CD4-positive, alpha-beta T cell (primary cell): ENCODE data around the gene C14orf39. TPM values are rescaled to one million over a fixed set of nuclear protein-coding genes. Genes with fewer than 3 reads are reported as not detected.
"Not testable (repeated sequence)": the region's sequence is repeated elsewhere in the genome, so short reads cannot be mapped to it uniquely, and the experiment has no call there.

Source experiments
- ATAC-seq: fragments of 200-7000 bp; cut with Tn5 transposase; one replicate; pipeline ENCODE4 v1.10.0; 2022; ENCODE audit warnings: mild to moderate bottlenecking; ENCODE audit not compliant: poor library complexity
- CTCF ChIA-PET: fragments of 350-600 bp; sonication (Branson Sonifier 250); formaldehyde crosslinking; loops from one replicate; lab custom pipeline; 2021; ENCODE audit warnings: antibody characterized with exemption, inconsistent platforms; lab: Charles Lee
- POLR2A ChIA-PET: fragments of 350-600 bp; sonication (Branson Sonifier 250); formaldehyde crosslinking; loops from one replicate; lab custom pipeline; 2021; ENCODE audit warnings: antibody characterized with exemption, inconsistent platforms; lab: Charles Lee
- DNase-seq, 14 experiments: peaks; one replicate each; pipeline ENCODE4 v3.0.0-alpha.2; 2013 to 2020; ENCODE audit warnings: mixed read lengths in 2 of 14
- H3K27ac ChIP-seq, 2 donors: one replicate each; pipeline versions ENCODE4 v1.5.1 to v1.7.0; 2013; ENCODE audit warnings: low read length in 2 of 2, low read depth in 1 of 2, mild to moderate bottlenecking in 1 of 2
- H3K27me3 ChIP-seq, 2 experiments: 1 replicate in 1 of 2; 2 replicates in 1 of 2; pipeline versions ENCODE4 v1.6.1 to v1.7.0; 2013; ENCODE audit warnings: low read length in 2 of 2, control low read depth in 1 of 2, mild to moderate bottlenecking in 1 of 2, moderate library complexity in 1 of 2; ENCODE audit not compliant: insufficient read depth in 2 of 2, control insufficient read depth in 1 of 2
- H3K36me3 ChIP-seq: one replicate; pipeline ENCODE4 v1.6.1; 2013; ENCODE audit warnings: low read length, control low read depth; ENCODE audit not compliant: insufficient read depth
- H3K4me1 ChIP-seq: one replicate; pipeline ENCODE4 v1.6.1; 2013; ENCODE audit warnings: low read length, control low read depth; ENCODE audit not compliant: insufficient read depth
- H3K4me3 ChIP-seq: one replicate; pipeline ENCODE4 v1.5.1; 2013; ENCODE audit warnings: mild to moderate bottlenecking, low read length, moderate library complexity
- H3K9me3 ChIP-seq, 2 experiments: 1 replicate in 1 of 2; 2 replicates in 1 of 2; pipeline versions ENCODE4 v1.6.1 to v1.7.0; 2013; ENCODE audit warnings: low read length in 2 of 2, mild to moderate bottlenecking in 2 of 2, control low read depth in 1 of 2, moderate library complexity in 1 of 2; ENCODE audit not compliant: control insufficient read depth in 1 of 2, insufficient read depth in 1 of 2
- H3K27ac Mint-ChIP-seq: one replicate; pipeline ENCODE4 v1.8.0; 2020; ENCODE audit warnings: mixed read lengths
- H3K27me3 Mint-ChIP-seq: one replicate; pipeline ENCODE4 v1.8.0; 2021; ENCODE audit warnings: mixed read lengths
- H3K36me3 Mint-ChIP-seq: one replicate; pipeline ENCODE4 v1.8.0; 2021; ENCODE audit warnings: low read depth, mixed read lengths
- H3K4me1 Mint-ChIP-seq: one replicate; pipeline ENCODE4 v1.8.0; 2021; ENCODE audit warnings: low read depth, mixed read lengths
- H3K4me3 Mint-ChIP-seq: one replicate; pipeline ENCODE4 v1.8.0; 2020; ENCODE audit warnings: mild to moderate bottlenecking, mixed read lengths
- H3K9me3 Mint-ChIP-seq: one replicate; pipeline ENCODE4 v1.8.0; 2020; ENCODE audit warnings: mixed read lengths
- CTCF ChIP-seq: fragments of 200-600 bp; IDR thresholded peaks from one replicate; pipeline ENCODE4 v1.8.0; 2022; ENCODE audit warnings: antibody characterized with exemption, mild to moderate bottlenecking
- intact Hi-C, 2 experiments: fragments of 100-400 bp; cut with DNase I in 1 of 2; cut with micrococcal nuclease in 1 of 2; formaldehyde crosslinking; loops; one replicate each; pipeline versions ENCODE4 v1.15.1 to v1.9.0; 2023 to 2025; cut with DNase I, micrococcal nuclease
- total RNA-seq, 174 experiments: library from RNA in 2 of 174; stranded (reverse) in 2 of 174; gene quantifications; one replicate each; pipeline ENCODE4 v1.2.3 and lab custom pipeline; 2021 to 2026

The C14orf39 gene
- total RNA-seq, 2 experiments from 2014 or later: not detected

- H3K36me3 ChIP-seq: no peaks in the 10 kb centered on the region
- Mint-ChIP-seq H3K27me3 (peaks cover 37% of the 10 kb centered on the region), H3K36me3 (no peaks in the 10 kb centered on the region), H3K9me3 (peaks cover 12% of the 10 kb centered on the region), H3K4me3 (no peak overlapping the region), H3K27ac (no peak overlapping the region), H3K4me1 (no peaks in the 10 kb centered on the region)
- peaks cover 5 to 13% of the 10 kb centered on the region in 2 experiments for H3K9me3 ChIP-seq
- H3K27me3 ChIP-seq: peaks cover 13 to 52% of the 10 kb centered on the region in 2 experiments
- no peak overlapping the region for H3K4me3 ChIP-seq
- intact Hi-C loops: no loop called here
- H3K27ac ChIP-seq: no peak overlapping the region
- ATAC-seq: no peak
- H3K4me1 ChIP-seq: peaks cover 12% of the 10 kb centered on the region
- no peak for TF ChIP-seq CTCF
- ChIA-PET POLR2A (no interaction called here), CTCF (no interaction called here)
- no peak for DNase-seq
These were observed 736 bp downstream of the C14orf39 start for GRCh38 chr14:60485057-60485597.

GRCh38 chr14:60482743-60483142 lies 3.1 kb downstream of the C14orf39 start:
- H3K4me1 Mint-ChIP-seq: no peaks in the 10 kb centered on the region
- POLR2A ChIA-PET: no interaction called here
- Histone ChIP-seq H3K36me3 (no peaks in the 10 kb centered on the region), H3K27me3 (peaks cover 13 to 40% of the 10 kb centered on the region in 2 experiments), H3K4me1 (peaks cover 12% of the 10 kb centered on the region), H3K9me3 (peaks cover 9 to 16% of the 10 kb centered on the region in 2 experiments), H3K4me3 (no peak overlapping the region), H3K27ac (no peak overlapping the region)
- no peak overlapping the region for H3K27ac Mint-ChIP-seq
- H3K9me3 Mint-ChIP-seq: peaks cover 18% of the 10 kb centered on the region
- H3K36me3 Mint-ChIP-seq: no peaks in the 10 kb centered on the region
- DNase-seq (no peak), ATAC-seq (no peak)
- CTCF ChIA-PET: no interaction called here
- peaks cover 50% of the 10 kb centered on the region for H3K27me3 Mint-ChIP-seq
- no peak overlapping the region for H3K4me3 Mint-ChIP-seq
- TF ChIP-seq CTCF: no peak
- intact Hi-C loops: no loop called here

GRCh38 chr14:60480248-60480647 lies 5.6 kb downstream of the C14orf39 start:
- ATAC-seq, H3K27ac ChIP-seq, H3K4me3 ChIP-seq, H3K36me3 ChIP-seq, H3K4me3 Mint-ChIP-seq, DNase-seq, H3K4me1 Mint-ChIP-seq, intact Hi-C loops, H3K27ac Mint-ChIP-seq, CTCF ChIA-PET, H3K4me1 ChIP-seq, POLR2A ChIA-PET, H3K36me3 Mint-ChIP-seq, H3K9me3 ChIP-seq: not testable (repeated sequence)
- Mint-ChIP-seq H3K9me3 (peaks cover 18% of the 10 kb centered on the region), H3K27me3 (peaks cover 59% of the 10 kb centered on the region)
- peaks cover 3 to 26% of the 10 kb centered on the region in 2 experiments for H3K27me3 ChIP-seq

GRCh38 chr14:60455875-60456274 lies 30.0 kb downstream of the C14orf39 start:
- Histone ChIP-seq H3K36me3 (no peaks in the 10 kb centered on the region), H3K4me3 (no peak overlapping the region), H3K27me3 (no peaks in the 10 kb centered on the region), H3K4me1 (no peaks in the 10 kb centered on the region), H3K9me3 (no peaks in the 10 kb centered on the region), H3K27ac (no peak overlapping the region)
- DNase-seq: no peak
- Mint-ChIP-seq H3K4me1 (no peaks in the 10 kb centered on the region), H3K36me3 (no peaks in the 10 kb centered on the region), H3K4me3 (no peak overlapping the region), H3K9me3 (no peaks in the 10 kb centered on the region), H3K27me3 (peaks cover 5% of the 10 kb centered on the region), H3K27ac (no peak overlapping the region)
- TF ChIP-seq CTCF: no peak
- POLR2A ChIA-PET: no interaction called here
- no peak for ATAC-seq
- CTCF ChIA-PET: no interaction called here
- intact Hi-C loops: no loop called here
